GM19025 (cell line): ENCODE data around the gene SPN.
"Not testable (repeated sequence)": the region's sequence is repeated elsewhere in the genome, so short reads cannot be mapped to it uniquely, and the experiment has no call there.

Experiments
- ATAC-seq: cut with Tn5 transposase; IDR thresholded peaks from one replicate; pipeline ENCODE4 v1.9.1; 2021; ENCODE audit warnings: mild to moderate bottlenecking, low read depth, moderate library complexity; ENCODE audit not compliant: unreplicated experiment

The SPN gene

GRCh38 chr16:29675811-29676643 is 13.0 kb downstream of the SPN start:
- no peak for ATAC-seq

- no peak for ATAC-seq
Measured at GRCh38 chr16:29676989-29677785, 14.1 kb downstream of the SPN start.

- no peak for ATAC-seq
Measured at GRCh38 chr16:29678691-29679267, 15.7 kb downstream of the SPN start, which contains the start of gene QPRT. Gene QPRT, plus strand, starts transcription at chr16:29679180. Its CDS starts 18 bp downstream, at chr16:29679198.

GRCh38 chr16:29680180-29680598 is 17.1 kb downstream of the SPN start:
- ATAC-seq = no peak

GRCh38 chr16:29683543-29684090 is 20.6 kb downstream of the SPN start:
- ATAC-seq = no peak

GRCh38 chr16:29684679-29685078 is 21.6 kb downstream of the SPN start:
- ATAC-seq = no peak

GRCh38 chr16:29686740-29687332 is 23.8 kb downstream of the SPN start:
- ATAC-seq = no peak

- no peak for ATAC-seq
Measured at GRCh38 chr16:29687755-29688154, 24.7 kb downstream of the SPN start.

- no peak for ATAC-seq
Measured at GRCh38 chr16:29688172-29688571, 25.1 kb downstream of the SPN start.

- not testable (repeated sequence) for ATAC-seq
Measured at GRCh38 chr16:29689490-29690351, 26.7 kb downstream of the SPN start.

- ATAC-seq = not testable (repeated sequence)
Measured at GRCh38 chr16:29692606-29693005, 29.6 kb downstream of the SPN start.

GRCh38 chr16:29694384-29695195 is 31.5 kb downstream of the SPN start:
- no peak for ATAC-seq

GRCh38 chr16:29695675-29696074 is 32.6 kb downstream of the SPN start:
- not testable (repeated sequence) for ATAC-seq

GRCh38 chr16:29696881-29697331 is 33.9 kb downstream of the SPN start:
- ATAC-seq = no peak

GRCh38 chr16:29697391-29697790 is 34.3 kb downstream of the SPN start:
- no peak for ATAC-seq

- ATAC-seq = no peak
Measured at GRCh38 chr16:29698042-29698441, 35.0 kb downstream of the SPN start.

GRCh38 chr16:29698484-29699323 is 35.7 kb downstream of the SPN start:
- no peak for ATAC-seq
